ENCODE results near the gene POLH. TPM values are rescaled to one million over a fixed set of nuclear protein-coding genes. Genes with fewer than 3 reads are reported as not detected.

POLH gene
- total and polyA plus RNA-seq, 9 of the 15 experiments (the other 6 are each of a cell fraction or from before 2014, with no cell fraction given) = 5.8 to 31.6 (median 20.6) TPM

- TF ChIP-seq RERE (CRISPR knock-in tag; IDR thresholded peaks at IDR 0.05; ENCODE audit: borderline replicate concordance) (no peak), XRCC3 (IDR thresholded peaks at IDR 0.05) (no peak), RBM22 (IDR thresholded peaks at IDR 0.05; ENCODE audit: low read depth, low read length, poor library complexity, severe bottlenecking) (peak; percentile 96), IRF2 (CRISPR knock-in tag; IDR thresholded peaks at IDR 0.05) (no peak), PKNOX1 (IDR thresholded peaks at IDR 0.05) (no peak), USF1 (CRISPR knock-in tag; IDR thresholded peaks at IDR 0.05) (0 out of 2 replicates have a peak, but pooled peaks have one; percentile 13), ZNF77 (CRISPR knock-in tag; IDR thresholded peaks at IDR 0.05) (no peak), HNRNPUL1 (IDR thresholded peaks at IDR 0.05; ENCODE audit: low read length) (no peak), ZNF512 (tag; IDR thresholded peaks at IDR 0.05) (no peak), TBL1XR1 (IDR thresholded peaks at IDR 0.05; ENCODE audit: low read length in 2 of 2) (peak; percentile 7 to 74; a peak in 1 of 4 replicates), ZBTB43 (CRISPR knock-in tag; IDR thresholded peaks at IDR 0.05) (no peak), ZNF518B (CRISPR knock-in tag; IDR thresholded peaks at IDR 0.05) (no peak)
Observed at GRCh38 chr6:43629505-43630300, 53.7 kb downstream of the POLH start (continued).
